GM19351 (cell line): Measurements from ENCODE around the gene ZNF786.
"Not testable (repeated sequence)": the region's sequence is repeated elsewhere in the genome, so short reads cannot be mapped to it uniquely, and the experiment has no call there.

Experiments used
- ATAC-seq: cut with Tn5 transposase; IDR thresholded peaks from one replicate; pipeline ENCODE4 v1.9.1; 2021; ENCODE audit warnings: mild to moderate bottlenecking, moderate library complexity; ENCODE audit not compliant: unreplicated experiment

The ZNF786 gene

GRCh38 chr7:149081914-149082313 lies 8.6 kb downstream of the ZNF786 start:
- ATAC-seq = no peak

GRCh38 chr7:149077594-149077993 lies 12.9 kb downstream of the ZNF786 start:
- ATAC-seq = no peak

- no peak for ATAC-seq
Measured at GRCh38 chr7:149075286-149075685, 15.2 kb downstream of the ZNF786 start.

GRCh38 chr7:149074116-149074885 lies 16.2 kb downstream of the ZNF786 start:
- no peak for ATAC-seq

- no peak for ATAC-seq
Measured at GRCh38 chr7:149072438-149072775, 18.1 kb downstream of the ZNF786 start.

- ATAC-seq = no peak
Measured at GRCh38 chr7:149071641-149072437, 18.7 kb downstream of the ZNF786 start.

- no peak for ATAC-seq
Measured at GRCh38 chr7:149071182-149071635, 19.3 kb downstream of the ZNF786 start.

GRCh38 chr7:149070372-149071125 lies 20.0 kb downstream of the ZNF786 start:
- ATAC-seq = no peak

- ATAC-seq = no peak
Measured at GRCh38 chr7:149067869-149068268, 22.6 kb downstream of the ZNF786 start.

- ATAC-seq = no peak
Measured at GRCh38 chr7:149063476-149063875, 27.0 kb downstream of the ZNF786 start.

- not testable (repeated sequence) for ATAC-seq
Measured at GRCh38 chr7:149062217-149062899, 28.2 kb downstream of the ZNF786 start.

GRCh38 chr7:149060156-149060555 lies 30.4 kb downstream of the ZNF786 start:
- ATAC-seq = no peak

GRCh38 chr7:149053885-149054284 lies 36.6 kb downstream of the ZNF786 start:
- no peak for ATAC-seq

- ATAC-seq = no peak
Measured at GRCh38 chr7:149053384-149053783, 37.1 kb downstream of the ZNF786 start.

- no peak for ATAC-seq
Measured at GRCh38 chr7:149050941-149051340, 39.6 kb downstream of the ZNF786 start.

- no peak for ATAC-seq
Measured at GRCh38 chr7:149048805-149049204, 41.7 kb downstream of the ZNF786 start.

- ATAC-seq = no peak
Measured at GRCh38 chr7:149046416-149046815, 44.1 kb downstream of the ZNF786 start.

- no peak for ATAC-seq
Measured at GRCh38 chr7:149043936-149044335, 46.6 kb downstream of the ZNF786 start.

- no peak for ATAC-seq
Measured at GRCh38 chr7:149041350-149041749, 49.2 kb downstream of the ZNF786 start.

GRCh38 chr7:149038641-149039040 lies 51.9 kb downstream of the ZNF786 start:
- not testable (repeated sequence) for ATAC-seq

- ATAC-seq = no peak
Measured at GRCh38 chr7:149036676-149037075, 53.8 kb downstream of the ZNF786 start.
